PC-9 (cell line): ENCODE data around the gene RBCK1. TPM values are rescaled to one million over a fixed set of nuclear protein-coding genes. Genes with fewer than 3 reads are reported as not detected.

Experiments used
- BruUV-seq: library from RNA; stranded (reverse); fragments of 400-500 nt; replicated peaks from 2 replicates; lab custom pipeline; 2021; lab: Mats Ljungman, UMichigan
- CTCF ChIA-PET: fragments of 300-600 bp; sonication (Branson Sonifier 250); formaldehyde crosslinking; loops from one replicate; lab custom pipeline; 2022; ENCODE audit warnings: antibody characterized with exemption; lab: Charles Lee
- POLR2A ChIA-PET: fragments of 300-600 bp; sonication (Branson Sonifier 250); formaldehyde crosslinking; loops from one replicate; lab custom pipeline; 2022; ENCODE audit warnings: antibody characterized with exemption; ENCODE audit not compliant: unreplicated experiment; lab: Charles Lee
- DNase-seq, 2 experiments: peaks; one replicate each; pipeline versions ENCODE4 v3.0.0 to v3.0.0-alpha.2; 2015 to 2022; ENCODE audit warnings: mixed read lengths in 1 of 2
- H2AFZ ChIP-seq: fragments of 200-600 bp; sonication (generic); 2 replicates; pipeline ENCODE4 v1.8.1; 2017; ENCODE audit warnings: antibody characterized with exemption
- H3F3A ChIP-seq: fragments of 200-600 bp; sonication (generic); 2 replicates; pipeline ENCODE4 v1.8.1; 2017; ENCODE audit warnings: antibody characterized with exemption, mild to moderate bottlenecking, low read depth; ENCODE audit not compliant: insufficient read depth
- H3K27ac ChIP-seq: fragments of 200-600 bp; sonication (generic); 2 replicates; pipeline ENCODE4 v1.6.1; 2016; ENCODE audit warnings: mixed run types
- H3K27me3 ChIP-seq: fragments of 200-600 bp; sonication (generic); 2 replicates; pipeline ENCODE4 v1.6.1; 2016; ENCODE audit warnings: low read depth, mixed run types; ENCODE audit not compliant: insufficient read depth
- H3K36me3 ChIP-seq: fragments of 200-600 bp; sonication (generic); 2 replicates; pipeline ENCODE4 v1.6.1; 2016; ENCODE audit warnings: low read depth, mixed run types
- H3K4me1 ChIP-seq: fragments of 200-600 bp; sonication (generic); replicated peaks from 2 replicates; pipeline ENCODE4 v1.6.1; 2016; ENCODE audit warnings: mixed run types; ENCODE audit not compliant: insufficient read depth
- H3K4me2 ChIP-seq: fragments of 200-600 bp; sonication (generic); 2 replicates; pipeline ENCODE4 v1.6.1; 2017; ENCODE audit warnings: mixed run types
- H3K4me3 ChIP-seq: fragments of 200-600 bp; sonication (generic); 2 replicates; pipeline ENCODE4 v1.6.1; 2016; ENCODE audit warnings: mixed run types
- H3K79me2 ChIP-seq: fragments of 200-600 bp; sonication (generic); 2 replicates; pipeline ENCODE4 v1.6.1; 2017; ENCODE audit warnings: low read depth, mixed run types
- H3K9me2 ChIP-seq: fragments of 200-600 bp; sonication (generic); 2 replicates; pipeline ENCODE4 v1.8.1; 2017; ENCODE audit warnings: mild to moderate bottlenecking; ENCODE audit not compliant: insufficient read depth
- H3K9me3 ChIP-seq: fragments of 200-600 bp; sonication (generic); 2 replicates; pipeline ENCODE4 v1.8.1; 2016; ENCODE audit warnings: low read depth; ENCODE audit not compliant: insufficient read depth
- H4K20me1 ChIP-seq: fragments of 200-600 bp; sonication (generic); 2 replicates; pipeline ENCODE4 v1.8.1; 2017; ENCODE audit not compliant: insufficient read depth
- CTCF ChIP-seq: fragments of 200-600 bp; sonication (generic); conservative IDR thresholded peaks from 2 replicates; pipeline ENCODE4 v1.6.1; 2017; ENCODE audit warnings: mixed run types, antibody characterized with exemption, mild to moderate bottlenecking, moderate library complexity
- EZH2 ChIP-seq: fragments of 200-600 bp; sonication (generic); IDR thresholded peaks from 2 replicates; pipeline ENCODE4 v1.8.0; 2017; ENCODE audit warnings: antibody characterized with exemption, low read depth
- intact Hi-C: fragments of 100-400 bp; cut with micrococcal nuclease; formaldehyde crosslinking; loops from one replicate; pipeline ENCODE4 v1.10.0; 2022; ENCODE audit not compliant: unreplicated experiment
- total RNA-seq: library from RNA; stranded (reverse); gene quantifications from 2 replicates; pipeline ENCODE4 v1.2.3, GENCODE V29; 2021

Gene RBCK1
- total RNA-seq, 1 experiment from 2014 or later, result 176 TPM

- BruUV-seq, result TSS peak; percentile 1
- no peaks in the 10 kb centered on the region for H3K9me3 ChIP-seq
- no peak overlapping the region for H3K4me3 ChIP-seq
- DNase-seq, result no peak
- no peak overlapping the region for H3K27ac ChIP-seq
- H3K4me2 ChIP-seq, result no peak overlapping the region
- ChIA-PET CTCF (interaction anchor here (0.6 to 0.7 kb wide), 4 partner anchors 47 to 643 kb away, joined by 6 to 11 read pairs (median 8); no protein-coding TSS in a partner anchor), POLR2A (no interaction called here)
- H3K9me2 ChIP-seq, result no peaks in the 10 kb centered on the region
- H3F3A ChIP-seq, result peaks cover 32% of the 10 kb centered on the region; the same call in 1 of the 2 replicates
- H3K79me2 ChIP-seq, result no peaks in the 10 kb centered on the region
- H3K4me1 ChIP-seq, result no peaks in the 10 kb centered on the region
- intact Hi-C loops, result no loop called here
- H3K36me3 ChIP-seq, result 0 out of 2 replicates have a peak, but pooled peaks cover 12% of the 10 kb centered on the region
- TF ChIP-seq EZH2 (no peak), CTCF (no peak)
- H2AFZ ChIP-seq, result no peak overlapping the region
- peaks cover 9% of the 10 kb centered on the region; the same call in 1 of the 2 replicates for H4K20me1 ChIP-seq
- H3K27me3 ChIP-seq, result no peaks in the 10 kb centered on the region
Observed at GRCh38 chr20:478010-478948, 70.2 kb downstream of the RBCK1 start.

GRCh38 chr20:478949-479429 is 70.9 kb downstream of the RBCK1 start:
- Histone ChIP-seq H3K27me3 (no peaks in the 10 kb centered on the region), H3K27ac (no peak overlapping the region), H3K4me1 (no peaks in the 10 kb centered on the region), H3K79me2 (no peaks in the 10 kb centered on the region), H4K20me1 (peaks cover 9% of the 10 kb centered on the region; the same call in 1 of the 2 replicates), H3K36me3 (0 out of 2 replicates have a peak, but pooled peaks cover 19% of the 10 kb centered on the region), H3K9me3 (no peaks in the 10 kb centered on the region), H3K4me3 (no peak overlapping the region), H3K9me2 (no peaks in the 10 kb centered on the region), H3K4me2 (no peak overlapping the region), H2AFZ (no peak overlapping the region), H3F3A (peaks cover 32% of the 10 kb centered on the region; the same call in 1 of the 2 replicates)
- no peak for TF ChIP-seq EZH2
- TF ChIP-seq CTCF, result peak; percentile 79
- ChIA-PET POLR2A (no interaction called here), CTCF (no interaction called here)
- DNase-seq, result peak in 1 of 2 experiments; percentile 21
- intact Hi-C loops, result loop anchor here (1.0 kb wide), 2 partner anchors 48 to 125 kb away; no protein-coding TSS in a partner anchor
- no TSS peak for BruUV-seq

- intact Hi-C loops, result loop anchor here (1.0 kb wide), 2 partner anchors 48 to 125 kb away; no protein-coding TSS in a partner anchor
- H3K4me3 ChIP-seq, result no peak overlapping the region
- H3K79me2 ChIP-seq, result no peaks in the 10 kb centered on the region
- H3K9me2 ChIP-seq, result no peaks in the 10 kb centered on the region
- no TSS peak for BruUV-seq
- H4K20me1 ChIP-seq, result peaks cover 9% of the 10 kb centered on the region; the same call in 1 of the 2 replicates
- ChIA-PET CTCF (no interaction called here), POLR2A (no interaction called here)
- H3K9me3 ChIP-seq, result no peaks in the 10 kb centered on the region
- no peaks in the 10 kb centered on the region for H3K27me3 ChIP-seq
- H3K4me2 ChIP-seq, result no peak overlapping the region
- no peak overlapping the region for H2AFZ ChIP-seq
- H3K27ac ChIP-seq, result no peak overlapping the region
- H3F3A ChIP-seq, result peaks cover 32% of the 10 kb centered on the region; the same call in 1 of the 2 replicates
- H3K4me1 ChIP-seq, result no peaks in the 10 kb centered on the region
- no peak for DNase-seq
- TF ChIP-seq CTCF, result no peak
- TF ChIP-seq EZH2, result no peak
- 0 out of 2 replicates have a peak, but pooled peaks cover 24% of the 10 kb centered on the region for H3K36me3 ChIP-seq
Observed at GRCh38 chr20:479487-479886, 71.4 kb downstream of the RBCK1 start.
